ENCODE data around the gene TFF1.

TFF1 gene

DNA sequence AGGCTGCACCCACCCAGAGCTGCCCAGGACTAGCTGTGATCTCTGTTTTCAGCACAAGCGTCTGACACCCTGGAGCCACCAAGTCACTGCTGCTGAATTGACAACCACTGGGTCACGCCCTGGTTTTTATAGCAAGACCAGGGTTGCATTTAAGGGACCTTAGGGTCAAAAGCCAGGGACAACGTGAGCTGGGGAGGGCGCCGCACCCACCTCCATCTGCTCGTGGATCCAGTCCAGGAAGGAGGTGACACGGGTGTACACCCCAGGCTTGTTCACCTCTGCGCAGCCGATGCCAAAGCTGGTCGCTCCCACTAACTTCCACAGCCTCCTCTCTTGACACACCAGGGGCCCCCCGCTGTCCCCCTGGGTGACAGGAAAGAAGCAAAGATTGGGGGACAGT is 9.2 kb upstream of the TFF1 start:
- H2AFZ ChIP-seq (ENCODE audit: low read depth, low read length) = no peak overlapping the region
- TF ChIP-seq EZH2 (IDR thresholded peaks at IDR 0.05; ENCODE audit: borderline replicate concordance, low read depth, low read length, severe bottlenecking) = no peak
- no peak overlapping the region for H3K4me3 ChIP-seq (ENCODE audit: low read depth in 1 of 2, low read length in 2 of 2)
- no peaks in the 10 kb centered on the region for H4K20me1 ChIP-seq (ENCODE audit: insufficient read depth, low read length)
- no peak overlapping the region for H3K27ac ChIP-seq (ENCODE audit: low read length)
- no peak for DNase-seq
- H3K27me3 ChIP-seq (ENCODE audit: insufficient read depth, low read length, poor library complexity) = no peaks in the 10 kb centered on the region
- H3K79me2 ChIP-seq (ENCODE audit: insufficient read depth, low read length) = no peaks in the 10 kb centered on the region
- H3K36me3 ChIP-seq (ENCODE audit: insufficient read depth, low read length) = no peaks in the 10 kb centered on the region
- no peak overlapping the region for H3K9ac ChIP-seq (ENCODE audit: low read depth, low read length)
- no peak overlapping the region for H3K4me2 ChIP-seq (ENCODE audit: insufficient read depth, low read length)
- no peaks in the 10 kb centered on the region for H3K4me1 ChIP-seq (ENCODE audit: insufficient read depth, low read length)
- no peaks in the 10 kb centered on the region for H3K9me3 ChIP-seq (ENCODE audit: insufficient read depth, low read length, severe bottlenecking)
- ATAC-seq (ENCODE audit: insufficient read depth, low read depth) = no peak

DNA sequence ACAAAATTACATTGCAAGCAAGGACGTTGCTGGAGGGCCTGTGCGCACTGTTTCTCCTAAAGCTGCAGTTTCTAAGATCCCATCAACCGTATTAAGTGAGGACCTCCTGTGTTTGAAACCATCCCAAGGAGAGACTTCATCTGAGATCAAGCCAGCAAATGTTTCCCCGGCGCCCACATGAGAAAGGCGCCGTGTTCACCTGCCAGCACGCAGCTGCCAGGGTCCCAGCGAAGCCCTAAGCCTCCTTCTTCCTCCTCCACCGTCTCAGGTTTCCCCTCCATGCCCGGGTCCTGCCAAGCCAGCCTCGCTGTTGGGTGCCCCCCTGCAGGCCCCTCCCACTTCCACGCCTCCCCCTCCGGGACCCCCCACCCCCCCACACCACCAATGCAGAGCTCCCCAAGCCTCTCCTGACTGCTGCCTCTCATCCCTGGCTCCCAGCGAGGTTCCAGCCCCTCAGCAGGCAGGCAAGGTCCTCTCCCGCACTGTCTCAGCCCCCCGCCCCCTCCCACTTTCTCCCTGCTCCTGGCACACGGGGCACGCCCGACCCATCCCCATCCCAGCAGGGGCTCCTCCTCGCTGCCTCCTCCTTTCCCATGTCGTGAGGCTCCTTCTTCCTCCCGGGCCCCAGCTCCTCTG is 8.6 kb upstream of the TFF1 start:
- Histone ChIP-seq H3K4me2 (ENCODE audit: insufficient read depth, low read length) (no peak overlapping the region), H3K4me1 (ENCODE audit: insufficient read depth, low read length) (no peaks in the 10 kb centered on the region), H3K36me3 (ENCODE audit: insufficient read depth, low read length) (no peaks in the 10 kb centered on the region), H3K27me3 (ENCODE audit: insufficient read depth, low read length, poor library complexity) (no peaks in the 10 kb centered on the region), H3K79me2 (ENCODE audit: insufficient read depth, low read length) (no peaks in the 10 kb centered on the region), H3K9me3 (ENCODE audit: insufficient read depth, low read length, severe bottlenecking) (no peaks in the 10 kb centered on the region), H4K20me1 (ENCODE audit: insufficient read depth, low read length) (no peaks in the 10 kb centered on the region), H2AFZ (ENCODE audit: low read depth, low read length) (no peak overlapping the region), H3K27ac (ENCODE audit: low read length) (no peak overlapping the region), H3K9ac (ENCODE audit: low read depth, low read length) (no peak overlapping the region), H3K4me3 (ENCODE audit: low read depth in 1 of 2, low read length in 2 of 2) (no peak overlapping the region)
- ATAC-seq (ENCODE audit: insufficient read depth, low read depth) (no peak), DNase-seq (no peak)
- TF ChIP-seq EZH2 (IDR thresholded peaks at IDR 0.05; ENCODE audit: borderline replicate concordance, low read depth, low read length, severe bottlenecking) = no peak
- TF ChIP-seq, protein P1, sequence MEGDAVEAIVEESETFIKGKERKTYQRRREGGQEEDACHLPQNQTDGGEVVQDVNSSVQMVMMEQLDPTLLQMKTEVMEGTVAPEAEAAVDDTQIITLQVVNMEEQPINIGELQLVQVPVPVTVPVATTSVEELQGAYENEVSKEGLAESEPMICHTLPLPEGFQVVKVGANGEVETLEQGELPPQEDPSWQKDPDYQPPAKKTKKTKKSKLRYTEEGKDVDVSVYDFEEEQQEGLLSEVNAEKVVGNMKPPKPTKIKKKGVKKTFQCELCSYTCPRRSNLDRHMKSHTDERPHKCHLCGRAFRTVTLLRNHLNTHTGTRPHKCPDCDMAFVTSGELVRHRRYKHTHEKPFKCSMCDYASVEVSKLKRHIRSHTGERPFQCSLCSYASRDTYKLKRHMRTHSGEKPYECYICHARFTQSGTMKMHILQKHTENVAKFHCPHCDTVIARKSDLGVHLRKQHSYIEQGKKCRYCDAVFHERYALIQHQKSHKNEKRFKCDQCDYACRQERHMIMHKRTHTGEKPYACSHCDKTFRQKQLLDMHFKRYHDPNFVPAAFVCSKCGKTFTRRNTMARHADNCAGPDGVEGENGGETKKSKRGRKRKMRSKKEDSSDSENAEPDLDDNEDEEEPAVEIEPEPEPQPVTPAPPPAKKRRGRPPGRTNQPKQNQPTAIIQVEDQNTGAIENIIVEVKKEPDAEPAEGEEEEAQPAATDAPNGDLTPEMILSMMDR (IDR thresholded peaks at IDR 0.05; ENCODE audit: borderline replicate concordance, extremely low read depth, low read length, poor library complexity, severe bottlenecking) = no peak

GRCh38 chr21:42374457-42374856 is 8.1 kb upstream of the TFF1 start:
- Histone ChIP-seq H3K27me3 (ENCODE audit: insufficient read depth, low read length, poor library complexity) (no peaks in the 10 kb centered on the region), H2AFZ (ENCODE audit: low read depth, low read length) (no peak overlapping the region)

DNA sequence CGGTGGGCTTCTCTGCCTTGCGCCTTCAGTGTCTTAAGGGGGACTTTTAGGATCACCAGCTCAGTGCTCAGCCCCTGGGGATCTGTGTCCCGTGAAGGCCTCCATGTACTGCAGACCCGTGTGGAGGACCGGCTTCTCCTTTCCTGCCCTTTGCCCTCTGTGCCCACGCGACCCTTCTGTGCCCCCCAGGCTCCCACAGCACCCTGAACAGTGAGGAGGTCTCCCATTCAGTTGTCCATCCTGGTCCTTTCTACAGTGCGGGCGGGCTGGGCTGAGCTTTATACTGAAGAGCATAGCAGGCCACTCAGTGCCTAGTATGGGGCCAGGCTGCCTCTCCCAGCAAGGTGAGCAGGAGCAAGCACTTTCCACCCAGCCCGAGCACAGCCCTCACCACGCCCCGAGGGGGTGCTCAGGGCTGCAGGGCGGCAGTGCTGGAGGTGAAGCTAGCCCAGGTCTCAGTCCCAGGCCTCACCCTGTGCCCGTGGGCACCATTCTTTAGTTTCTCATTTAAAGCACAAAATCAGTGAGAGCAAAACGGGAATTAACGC is 7.6 kb upstream of the TFF1 start:
- TF ChIP-seq, protein P1 (IDR thresholded peaks at IDR 0.05; ENCODE audit: borderline replicate concordance, extremely low read depth, low read length, poor library complexity, severe bottlenecking) = no peak
- TF ChIP-seq EZH2 (IDR thresholded peaks at IDR 0.05; ENCODE audit: borderline replicate concordance, low read depth, low read length, severe bottlenecking) = no peak
- Histone ChIP-seq H3K27ac (ENCODE audit: low read length) (no peak overlapping the region), H3K4me1 (ENCODE audit: insufficient read depth, low read length) (no peaks in the 10 kb centered on the region), H3K27me3 (ENCODE audit: insufficient read depth, low read length, poor library complexity) (no peaks in the 10 kb centered on the region), H3K36me3 (ENCODE audit: insufficient read depth, low read length) (no peaks in the 10 kb centered on the region), H3K9ac (ENCODE audit: low read depth, low read length) (no peak overlapping the region), H3K9me3 (ENCODE audit: insufficient read depth, low read length, severe bottlenecking) (no peaks in the 10 kb centered on the region), H3K4me3 (ENCODE audit: low read depth in 1 of 2, low read length in 2 of 2) (no peak overlapping the region), H2AFZ (ENCODE audit: low read depth, low read length) (no peak overlapping the region), H4K20me1 (ENCODE audit: insufficient read depth, low read length) (no peaks in the 10 kb centered on the region), H3K79me2 (ENCODE audit: insufficient read depth, low read length) (no peaks in the 10 kb centered on the region), H3K4me2 (ENCODE audit: insufficient read depth, low read length) (no peak overlapping the region)
- ATAC-seq (ENCODE audit: insufficient read depth, low read depth) = no peak
- no peak for DNase-seq

More at GRCh38 chr21:42374457-42374856, 8.1 kb upstream of the TFF1 start:
- no peak overlapping the region for H3K9ac ChIP-seq (ENCODE audit: low read depth, low read length)
- no peaks in the 10 kb centered on the region for H3K4me1 ChIP-seq (ENCODE audit: insufficient read depth, low read length)
- ATAC-seq (ENCODE audit: insufficient read depth, low read depth) (no peak), DNase-seq (no peak)
- no peaks in the 10 kb centered on the region for H3K36me3 ChIP-seq (ENCODE audit: insufficient read depth, low read length)
- no peaks in the 10 kb centered on the region for H4K20me1 ChIP-seq (ENCODE audit: insufficient read depth, low read length)
- H3K4me2 ChIP-seq (ENCODE audit: insufficient read depth, low read length) = no peak overlapping the region
- no peak overlapping the region for H3K27ac ChIP-seq (ENCODE audit: low read length)
- no peaks in the 10 kb centered on the region for H3K9me3 ChIP-seq (ENCODE audit: insufficient read depth, low read length, severe bottlenecking)
- no peak overlapping the region for H3K4me3 ChIP-seq (ENCODE audit: low read depth in 1 of 2, low read length in 2 of 2)
- H3K79me2 ChIP-seq (ENCODE audit: insufficient read depth, low read length) = no peaks in the 10 kb centered on the region
- no peak for TF ChIP-seq EZH2 (IDR thresholded peaks at IDR 0.05; ENCODE audit: borderline replicate concordance, low read depth, low read length, severe bottlenecking)
- TF ChIP-seq, protein P1 (IDR thresholded peaks at IDR 0.05; ENCODE audit: borderline replicate concordance, extremely low read depth, low read length, poor library complexity, severe bottlenecking) = no peak
